ENCODE results near the gene C10orf71.

The C10orf71 gene

DNA sequence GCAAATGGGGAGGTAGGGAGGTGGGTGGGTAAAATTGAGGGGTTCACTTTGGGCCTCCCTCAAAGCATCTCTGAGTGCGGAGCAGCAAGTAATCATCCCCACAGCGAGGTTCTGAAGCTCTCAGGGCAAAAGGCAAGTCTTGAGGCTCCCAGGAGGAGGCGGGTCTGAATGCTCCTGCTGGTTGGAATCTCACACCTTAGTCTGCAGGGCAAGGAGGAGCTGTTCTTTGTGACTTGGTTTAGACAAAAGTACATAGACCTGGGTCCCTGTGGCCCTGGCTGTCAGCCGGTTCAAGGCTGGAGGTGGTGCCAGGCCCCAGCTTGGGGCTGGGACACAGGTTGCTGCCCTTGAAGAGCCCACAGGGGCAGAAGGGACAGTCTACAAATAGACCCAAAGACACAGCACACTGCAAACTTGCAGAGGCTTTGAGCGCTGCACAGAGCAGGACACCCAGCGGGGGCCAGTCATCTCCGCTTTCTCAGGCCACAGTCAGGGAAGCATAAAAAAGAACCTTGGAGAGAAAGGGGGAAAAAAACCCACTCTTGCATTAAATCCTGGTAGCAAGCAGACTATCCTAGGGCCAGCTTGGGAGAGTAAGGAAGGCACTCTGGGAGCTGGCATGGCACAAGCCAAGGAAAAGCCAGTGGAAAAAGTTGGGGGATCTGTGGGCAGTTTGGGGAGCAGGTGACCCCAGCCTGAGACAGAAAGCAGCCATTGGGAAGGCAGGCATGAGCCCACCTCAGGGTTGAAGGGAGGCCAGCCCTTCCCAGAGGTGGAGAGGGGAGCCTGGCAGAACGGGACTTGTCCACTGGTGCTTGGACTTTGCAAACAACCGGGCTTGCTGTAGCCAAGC is 926 bp upstream of the C10orf71 start:
- no peak for DNase-seq
- TF ChIP-seq, protein P1, sequence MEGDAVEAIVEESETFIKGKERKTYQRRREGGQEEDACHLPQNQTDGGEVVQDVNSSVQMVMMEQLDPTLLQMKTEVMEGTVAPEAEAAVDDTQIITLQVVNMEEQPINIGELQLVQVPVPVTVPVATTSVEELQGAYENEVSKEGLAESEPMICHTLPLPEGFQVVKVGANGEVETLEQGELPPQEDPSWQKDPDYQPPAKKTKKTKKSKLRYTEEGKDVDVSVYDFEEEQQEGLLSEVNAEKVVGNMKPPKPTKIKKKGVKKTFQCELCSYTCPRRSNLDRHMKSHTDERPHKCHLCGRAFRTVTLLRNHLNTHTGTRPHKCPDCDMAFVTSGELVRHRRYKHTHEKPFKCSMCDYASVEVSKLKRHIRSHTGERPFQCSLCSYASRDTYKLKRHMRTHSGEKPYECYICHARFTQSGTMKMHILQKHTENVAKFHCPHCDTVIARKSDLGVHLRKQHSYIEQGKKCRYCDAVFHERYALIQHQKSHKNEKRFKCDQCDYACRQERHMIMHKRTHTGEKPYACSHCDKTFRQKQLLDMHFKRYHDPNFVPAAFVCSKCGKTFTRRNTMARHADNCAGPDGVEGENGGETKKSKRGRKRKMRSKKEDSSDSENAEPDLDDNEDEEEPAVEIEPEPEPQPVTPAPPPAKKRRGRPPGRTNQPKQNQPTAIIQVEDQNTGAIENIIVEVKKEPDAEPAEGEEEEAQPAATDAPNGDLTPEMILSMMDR (IDR thresholded peaks at IDR 0.05): no peak
- no peaks in the 10 kb centered on the region for H3K9me3 Mint-ChIP-seq
- H3K4me1 Mint-ChIP-seq: peaks cover 74% of the 10 kb centered on the region
- H3K27me3 Mint-ChIP-seq (ENCODE audit: low read depth, poor library complexity): no peaks in the 10 kb centered on the region
- H3K4me3 Mint-ChIP-seq: peak overlapping the region; percentile 69
- H3K27ac Mint-ChIP-seq: peak overlapping the region; percentile 31
- no peaks in the 10 kb centered on the region for H3K36me3 Mint-ChIP-seq (ENCODE audit: low read depth)

DNA sequence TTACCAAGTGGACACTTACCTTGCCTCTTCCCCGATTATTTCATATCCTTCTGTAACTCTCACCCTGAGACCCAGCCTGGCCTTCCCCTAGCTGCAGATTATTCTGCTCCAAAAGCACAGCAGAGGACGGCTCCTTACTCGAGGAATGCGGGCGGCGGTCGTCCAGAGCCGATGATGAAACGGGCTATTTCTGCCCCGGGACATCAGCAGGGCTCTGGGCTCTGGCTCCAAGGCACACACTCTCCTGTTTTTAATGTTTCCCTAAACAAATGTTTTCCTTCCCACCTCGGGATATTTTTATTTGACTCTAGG is 343 bp upstream of the C10orf71 start:
- TF ChIP-seq, protein P1 (IDR thresholded peaks at IDR 0.05): no peak
- no peaks in the 10 kb centered on the region for H3K9me3 Mint-ChIP-seq
- H3K4me1 Mint-ChIP-seq: peaks cover 75% of the 10 kb centered on the region
- peak overlapping the region; percentile 69 for H3K4me3 Mint-ChIP-seq
- no peak overlapping the region for H3K27ac Mint-ChIP-seq
- peak; percentile 49 for DNase-seq
- no peaks in the 10 kb centered on the region for H3K27me3 Mint-ChIP-seq (ENCODE audit: low read depth, poor library complexity)
- H3K36me3 Mint-ChIP-seq (ENCODE audit: low read depth): no peaks in the 10 kb centered on the region

DNA sequence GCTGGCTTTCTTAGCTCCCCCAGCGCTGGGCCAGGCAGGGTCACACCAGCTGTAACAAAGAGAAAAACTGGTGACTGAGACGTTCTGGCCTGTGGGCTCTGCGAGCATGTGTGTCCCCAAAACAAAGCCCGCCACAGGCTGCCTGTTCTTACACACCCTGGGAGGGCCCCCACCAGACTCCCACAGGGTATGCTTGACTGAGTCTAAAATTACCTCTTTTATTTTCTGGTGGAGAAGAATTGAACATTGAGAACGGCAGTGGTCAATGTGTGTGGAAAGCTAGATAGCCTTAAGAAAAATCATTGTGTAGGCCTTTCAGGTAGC is 808 bp downstream of the C10orf71 start:
- no peak overlapping the region for H3K4me3 Mint-ChIP-seq
- peaks cover 5% of the 10 kb centered on the region for H3K27me3 Mint-ChIP-seq (ENCODE audit: low read depth, poor library complexity)
- H3K27ac Mint-ChIP-seq: no peak overlapping the region
- DNase-seq: no peak
- H3K9me3 Mint-ChIP-seq: no peaks in the 10 kb centered on the region
- TF ChIP-seq, protein P1 (IDR thresholded peaks at IDR 0.05): no peak
- H3K4me1 Mint-ChIP-seq: peaks cover 72% of the 10 kb centered on the region
- no peaks in the 10 kb centered on the region for H3K36me3 Mint-ChIP-seq (ENCODE audit: low read depth)

DNA sequence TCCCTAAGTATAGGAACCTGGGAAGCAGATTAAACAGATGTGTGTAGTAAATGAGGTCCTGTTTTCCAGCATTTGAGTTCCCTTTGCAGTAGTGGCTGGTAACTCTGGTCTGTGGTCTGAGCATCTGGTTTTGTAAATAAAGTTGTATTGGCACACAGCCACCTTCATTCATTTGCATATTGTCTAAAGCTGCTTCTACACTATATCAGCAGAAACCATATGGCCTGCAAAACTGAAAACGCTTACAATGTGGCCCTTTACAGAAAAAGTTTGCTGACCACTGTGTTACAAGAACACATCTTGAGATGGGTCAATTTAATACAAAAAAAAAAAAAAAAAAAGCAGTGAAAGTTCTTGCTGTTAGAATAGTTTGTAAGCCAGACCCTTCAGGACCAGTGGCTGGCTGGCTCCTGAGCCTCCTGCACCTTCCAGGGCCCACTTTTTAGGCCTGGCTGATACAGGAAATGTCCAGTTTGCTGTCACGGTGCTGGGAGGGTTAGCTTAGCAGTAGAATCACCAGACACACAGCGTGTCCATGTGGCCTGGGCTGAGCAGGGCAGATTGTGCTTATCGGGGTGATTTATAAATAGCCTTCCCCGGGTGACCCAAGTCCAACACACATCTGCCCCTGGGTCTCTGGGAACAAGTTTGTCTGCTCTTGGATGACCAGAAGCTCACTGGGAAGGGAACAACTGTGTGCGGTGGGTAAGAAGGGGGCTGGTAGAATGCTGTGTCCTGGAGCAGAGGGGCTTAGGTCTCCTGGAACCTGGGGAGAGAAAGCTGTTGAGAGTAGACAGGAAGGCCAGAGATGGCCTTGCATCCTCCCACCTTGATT is 1.4 kb downstream of the C10orf71 start:
- no peak overlapping the region for H3K27ac Mint-ChIP-seq
- H3K4me3 Mint-ChIP-seq: no peak overlapping the region
- H3K9me3 Mint-ChIP-seq: no peaks in the 10 kb centered on the region
- peaks cover 66% of the 10 kb centered on the region for H3K4me1 Mint-ChIP-seq
- TF ChIP-seq, protein P1 (IDR thresholded peaks at IDR 0.05): no peak
- DNase-seq: no peak
- no peaks in the 10 kb centered on the region for H3K36me3 Mint-ChIP-seq (ENCODE audit: low read depth)
- H3K27me3 Mint-ChIP-seq (ENCODE audit: low read depth, poor library complexity): peaks cover 9% of the 10 kb centered on the region

DNA sequence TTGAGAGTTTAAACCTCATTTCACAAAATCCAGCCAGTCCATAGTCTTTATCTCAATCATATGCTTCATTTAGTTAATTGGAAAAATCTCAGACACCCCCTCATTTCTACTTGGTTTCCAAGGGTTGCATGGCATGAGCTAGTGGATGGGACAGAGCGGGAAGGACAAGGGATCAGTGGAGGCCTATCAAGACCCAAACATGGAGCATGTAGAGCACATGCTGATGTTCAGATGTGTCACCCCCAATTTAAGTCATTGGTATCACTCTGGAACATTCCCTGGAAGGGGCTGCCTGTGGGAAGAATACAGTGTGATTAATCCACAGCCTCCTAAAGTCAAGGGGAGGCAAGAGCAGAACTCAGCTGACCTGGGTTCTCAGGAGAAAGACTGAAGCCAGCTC is 2.3 kb downstream of the C10orf71 start:
- H3K27me3 Mint-ChIP-seq (ENCODE audit: low read depth, poor library complexity): peaks cover 9% of the 10 kb centered on the region
- no peak overlapping the region for H3K27ac Mint-ChIP-seq
- TF ChIP-seq, protein P1 (IDR thresholded peaks at IDR 0.05): no peak

More for the DNA sequence above, 2.3 kb downstream of the C10orf71 start:
- Mint-ChIP-seq H3K4me1 (peaks cover 56% of the 10 kb centered on the region), H3K36me3 (ENCODE audit: low read depth) (no peaks in the 10 kb centered on the region), H3K9me3 (no peaks in the 10 kb centered on the region), H3K4me3 (no peak overlapping the region)
- DNase-seq: no peak
